Brain microvascular endothelial cell (primary cell): ENCODE results near the gene SLC16A7.

ENCODE experiments used
- DNase-seq: peaks from one replicate; pipeline ENCODE4 v3.0.0-alpha.2; 2020
- H3K27ac ChIP-seq: fragments of 250-450 bp; sonication (Bioruptor Pico); 2 replicates; pipeline ENCODE4 v1.5.1; 2020; ENCODE audit warnings: mild to moderate bottlenecking, moderate library complexity
- H3K27me3 ChIP-seq: fragments of 250-450 bp; sonication (Bioruptor Pico); replicated peaks from 2 replicates; pipeline ENCODE4 v1.5.1; 2020; ENCODE audit warnings: mild to moderate bottlenecking
- H3K36me3 ChIP-seq: fragments of 250-450 bp; sonication (Bioruptor Pico); replicated peaks from 2 replicates; pipeline ENCODE4 v1.5.1; 2020; ENCODE audit warnings: mild to moderate bottlenecking
- H3K4me3 ChIP-seq: 2 replicates; pipeline ENCODE4 v1.5.1; 2011; ENCODE audit warnings: low read depth, mild to moderate bottlenecking, control low read depth, low read length, moderate library complexity
- in situ Hi-C: cut with HindIII; loops from 2 replicates; pipeline ENCODE4 v1.10.0; 2017; ENCODE audit warnings: low sequenced_read_pairs, low pct_ligation_motif_present
- TF ChIP-seq, protein P1 (sequence below): IDR thresholded peaks from 2 replicates; pipeline ENCODE4 v1.5.1; 2011; ENCODE audit warnings: low read depth, mild to moderate bottlenecking, moderate library complexity, low read length, control low read depth, inconsistent platforms; ENCODE audit errors: missing control alignments

The SLC16A7 gene

GRCh38 chr12:59811991-59812390 lies 216.2 kb downstream of the SLC16A7 start:
- in situ Hi-C loops, result no loop called here
- TF ChIP-seq, protein P1, sequence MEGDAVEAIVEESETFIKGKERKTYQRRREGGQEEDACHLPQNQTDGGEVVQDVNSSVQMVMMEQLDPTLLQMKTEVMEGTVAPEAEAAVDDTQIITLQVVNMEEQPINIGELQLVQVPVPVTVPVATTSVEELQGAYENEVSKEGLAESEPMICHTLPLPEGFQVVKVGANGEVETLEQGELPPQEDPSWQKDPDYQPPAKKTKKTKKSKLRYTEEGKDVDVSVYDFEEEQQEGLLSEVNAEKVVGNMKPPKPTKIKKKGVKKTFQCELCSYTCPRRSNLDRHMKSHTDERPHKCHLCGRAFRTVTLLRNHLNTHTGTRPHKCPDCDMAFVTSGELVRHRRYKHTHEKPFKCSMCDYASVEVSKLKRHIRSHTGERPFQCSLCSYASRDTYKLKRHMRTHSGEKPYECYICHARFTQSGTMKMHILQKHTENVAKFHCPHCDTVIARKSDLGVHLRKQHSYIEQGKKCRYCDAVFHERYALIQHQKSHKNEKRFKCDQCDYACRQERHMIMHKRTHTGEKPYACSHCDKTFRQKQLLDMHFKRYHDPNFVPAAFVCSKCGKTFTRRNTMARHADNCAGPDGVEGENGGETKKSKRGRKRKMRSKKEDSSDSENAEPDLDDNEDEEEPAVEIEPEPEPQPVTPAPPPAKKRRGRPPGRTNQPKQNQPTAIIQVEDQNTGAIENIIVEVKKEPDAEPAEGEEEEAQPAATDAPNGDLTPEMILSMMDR, result no peak

GRCh38 chr12:59812716-59813115 lies 216.9 kb downstream of the SLC16A7 start:
- no peak overlapping the region for H3K4me3 ChIP-seq
- no peak overlapping the region for H3K27ac ChIP-seq
- DNase-seq, result no peak
- no peaks in the 10 kb centered on the region for H3K27me3 ChIP-seq
- no peaks in the 10 kb centered on the region for H3K36me3 ChIP-seq
- in situ Hi-C loops, result no loop called here
- TF ChIP-seq, protein P1, result no peak

More at GRCh38 chr12:59811991-59812390, 216.2 kb downstream of the SLC16A7 start:
- Histone ChIP-seq H3K36me3 (no peaks in the 10 kb centered on the region), H3K27ac (no peak overlapping the region), H3K4me3 (no peak overlapping the region), H3K27me3 (no peaks in the 10 kb centered on the region)
- no peak for DNase-seq

DNA sequence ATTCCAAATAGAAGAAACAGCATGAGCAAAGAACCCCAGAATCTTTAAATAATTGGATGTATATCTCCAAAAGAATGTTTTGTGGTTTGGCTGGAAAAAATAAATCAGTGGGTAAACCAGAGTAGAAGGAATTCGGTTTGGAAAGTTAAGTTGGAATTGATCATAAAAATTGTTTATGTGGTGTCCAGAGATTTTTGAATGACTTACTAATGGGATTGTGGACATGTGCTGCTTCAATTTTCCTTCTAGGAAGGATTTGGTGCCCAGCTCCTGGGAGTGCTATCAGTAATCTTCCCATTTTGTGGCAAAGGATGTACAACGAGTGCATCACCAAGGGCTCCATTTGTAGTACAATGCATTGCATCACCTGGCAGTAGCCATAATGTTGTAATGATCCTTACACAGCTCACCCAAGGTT lies 224.8 kb downstream of the SLC16A7 start:
- no peaks in the 10 kb centered on the region for H3K36me3 ChIP-seq
- H3K4me3 ChIP-seq, result no peak overlapping the region
- in situ Hi-C loops, result no loop called here
- H3K27me3 ChIP-seq, result no peaks in the 10 kb centered on the region
- no peak for DNase-seq
- TF ChIP-seq, protein P1, result no peak
- H3K27ac ChIP-seq, result no peak overlapping the region

- DNase-seq, result no peak
- TF ChIP-seq, protein P1, result no peak
- Histone ChIP-seq H3K27ac (no peak overlapping the region), H3K36me3 (no peaks in the 10 kb centered on the region), H3K4me3 (no peak overlapping the region), H3K27me3 (no peaks in the 10 kb centered on the region)
- in situ Hi-C loops, result no loop called here
Observed at GRCh38 chr12:59823567-59823966, 227.7 kb downstream of the SLC16A7 start.

- in situ Hi-C loops, result no loop called here
- TF ChIP-seq, protein P1, result no peak
- H3K36me3 ChIP-seq, result no peaks in the 10 kb centered on the region
- H3K27me3 ChIP-seq, result no peaks in the 10 kb centered on the region
- no peak for DNase-seq
- H3K4me3 ChIP-seq, result no peak overlapping the region
- H3K27ac ChIP-seq, result no peak overlapping the region
Observed at GRCh38 chr12:59827767-59828166, 231.9 kb downstream of the SLC16A7 start.

- Histone ChIP-seq H3K36me3 (no peaks in the 10 kb centered on the region), H3K27me3 (no peaks in the 10 kb centered on the region), H3K27ac (no peak overlapping the region), H3K4me3 (no peak overlapping the region)
- no peak for DNase-seq
- in situ Hi-C loops, result no loop called here
- TF ChIP-seq, protein P1, result no peak
Observed at GRCh38 chr12:59828521-59828920, 232.7 kb downstream of the SLC16A7 start.
